Measurements from ENCODE around the gene TPD52L2.
A peak's percentile ranks its signal among the peaks of the same experiment; 100 is the strongest.
"Not testable (repeated sequence)": the region's sequence is repeated elsewhere in the genome, so short reads cannot be mapped to it uniquely, and the experiment has no call there.

TPD52L2 gene

GRCh38 chr20:63894358-63895201, 29.5 kb downstream of the TPD52L2 start, which contains the start of gene DNAJC5:
Gene DNAJC5, plus strand, starts transcription at chr20:63895126. Its CDS starts 33,220 bp downstream, at chr20:63928346.
- Mint-ChIP-seq H3K4me3 (peak within 1 kb of the TSS; percentile 95), H3K27ac (peak within 1 kb of the TSS; percentile 98), H3K4me1 (peaks cover 44% of the 10 kb centered on the region), H3K9me3 (no peaks in the 10 kb centered on the region), H3K27me3 (no peaks in the 10 kb centered on the region), H3K36me3 (peaks cover 4% of the 10 kb centered on the region)

GRCh38 chr20:63895202-63895951, 30.3 kb downstream of the TPD52L2 start:
- Mint-ChIP-seq H3K36me3 (peaks cover 4% of the 10 kb centered on the region), H3K4me3 (peak overlapping the region; percentile 95), H3K4me1 (peaks cover 46% of the 10 kb centered on the region), H3K27me3 (no peaks in the 10 kb centered on the region), H3K9me3 (no peaks in the 10 kb centered on the region), H3K27ac (peak overlapping the region; percentile 98)

GRCh38 chr20:63895952-63896263, 30.8 kb downstream of the TPD52L2 start:
- peaks cover 4% of the 10 kb centered on the region for H3K36me3 Mint-ChIP-seq
- no peaks in the 10 kb centered on the region for H3K9me3 Mint-ChIP-seq
- H3K4me3 Mint-ChIP-seq = peak overlapping the region; percentile 95
- H3K27me3 Mint-ChIP-seq = no peaks in the 10 kb centered on the region
- H3K4me1 Mint-ChIP-seq = peaks cover 51% of the 10 kb centered on the region
- H3K27ac Mint-ChIP-seq = peak overlapping the region; percentile 98

- H3K36me3 Mint-ChIP-seq = peaks cover 4% of the 10 kb centered on the region
Measured at GRCh38 chr20:63896264-63897105, 31.4 kb downstream of the TPD52L2 start.

GRCh38 chr20:63897978-63898561, 33.0 kb downstream of the TPD52L2 start:
- peaks cover 67% of the 10 kb centered on the region for H3K4me1 Mint-ChIP-seq

More at GRCh38 chr20:63896264-63897105, 31.4 kb downstream of the TPD52L2 start:
- Mint-ChIP-seq H3K4me3 (peak overlapping the region; percentile 95), H3K27me3 (no peaks in the 10 kb centered on the region), H3K4me1 (peaks cover 57% of the 10 kb centered on the region), H3K27ac (peak overlapping the region; percentile 98), H3K9me3 (no peaks in the 10 kb centered on the region)

GRCh38 chr20:63898882-63899558, 34.0 kb downstream of the TPD52L2 start:
- peaks cover 7% of the 10 kb centered on the region for H3K36me3 Mint-ChIP-seq
- no peak overlapping the region for H3K4me3 Mint-ChIP-seq

More at GRCh38 chr20:63897978-63898561, 33.0 kb downstream of the TPD52L2 start:
- Mint-ChIP-seq H3K36me3 (peaks cover 6% of the 10 kb centered on the region), H3K27ac (peak overlapping the region; percentile 72), H3K27me3 (no peaks in the 10 kb centered on the region), H3K4me3 (peak overlapping the region; percentile 76), H3K9me3 (no peaks in the 10 kb centered on the region)

GRCh38 chr20:63900413-63900812, 35.3 kb downstream of the TPD52L2 start:
- Mint-ChIP-seq H3K27me3 (no peaks in the 10 kb centered on the region), H3K36me3 (peaks cover 7% of the 10 kb centered on the region), H3K9me3 (no peaks in the 10 kb centered on the region), H3K27ac (peak overlapping the region; percentile 46), H3K4me1 (peaks cover 80% of the 10 kb centered on the region), H3K4me3 (no peak overlapping the region)

More at GRCh38 chr20:63898882-63899558, 34.0 kb downstream of the TPD52L2 start:
- Mint-ChIP-seq H3K27me3 (no peaks in the 10 kb centered on the region), H3K4me1 (peaks cover 75% of the 10 kb centered on the region), H3K27ac (no peak overlapping the region), H3K9me3 (no peaks in the 10 kb centered on the region)

- peaks cover 57% of the 10 kb centered on the region for H3K4me1 Mint-ChIP-seq
- no peaks in the 10 kb centered on the region for H3K9me3 Mint-ChIP-seq
- H3K36me3 Mint-ChIP-seq = peaks cover 2% of the 10 kb centered on the region
- H3K27ac Mint-ChIP-seq = peak overlapping the region; percentile 41
- H3K27me3 Mint-ChIP-seq = no peaks in the 10 kb centered on the region
- no peak overlapping the region for H3K4me3 Mint-ChIP-seq
Measured at GRCh38 chr20:63903796-63904561, 38.9 kb downstream of the TPD52L2 start.

- Mint-ChIP-seq H3K27me3 (no peaks in the 10 kb centered on the region), H3K27ac (peak overlapping the region; percentile 32), H3K4me3 (no peak overlapping the region), H3K4me1 (peaks cover 50% of the 10 kb centered on the region), H3K36me3 (peaks cover 1% of the 10 kb centered on the region), H3K9me3 (no peaks in the 10 kb centered on the region)
Measured at GRCh38 chr20:63908008-63908682, 43.1 kb downstream of the TPD52L2 start.

GRCh38 chr20:63911176-63911575, 46.1 kb downstream of the TPD52L2 start:
- peak overlapping the region; percentile 39 for H3K4me3 Mint-ChIP-seq
- peaks cover 42% of the 10 kb centered on the region for H3K4me1 Mint-ChIP-seq
- H3K27ac Mint-ChIP-seq = peak overlapping the region; percentile 23
- H3K27me3 Mint-ChIP-seq = no peaks in the 10 kb centered on the region
- peaks cover 7% of the 10 kb centered on the region for H3K36me3 Mint-ChIP-seq
- no peaks in the 10 kb centered on the region for H3K9me3 Mint-ChIP-seq

- Mint-ChIP-seq H3K4me1 (peaks cover 40% of the 10 kb centered on the region), H3K27me3 (no peaks in the 10 kb centered on the region), H3K27ac (no peak overlapping the region), H3K9me3 (no peaks in the 10 kb centered on the region), H3K36me3 (peaks cover 9% of the 10 kb centered on the region), H3K4me3 (no peak overlapping the region)
Measured at GRCh38 chr20:63913768-63914167, 48.7 kb downstream of the TPD52L2 start.

- peaks cover 9% of the 10 kb centered on the region for H3K36me3 Mint-ChIP-seq
- H3K4me1 Mint-ChIP-seq = peaks cover 32% of the 10 kb centered on the region
- H3K27ac Mint-ChIP-seq = no peak overlapping the region
- no peaks in the 10 kb centered on the region for H3K9me3 Mint-ChIP-seq
- H3K27me3 Mint-ChIP-seq = no peaks in the 10 kb centered on the region
- no peak overlapping the region for H3K4me3 Mint-ChIP-seq
Measured at GRCh38 chr20:63915471-63915870, 50.4 kb downstream of the TPD52L2 start.

GRCh38 chr20:63916371-63916939, 51.4 kb downstream of the TPD52L2 start:
- H3K4me3 Mint-ChIP-seq, H3K27me3 Mint-ChIP-seq, H3K36me3 Mint-ChIP-seq, H3K9me3 Mint-ChIP-seq: not testable (repeated sequence)
- Mint-ChIP-seq H3K27ac (peak overlapping the region; percentile 17), H3K4me1 (peaks cover 23% of the 10 kb centered on the region)
